HL-60/S4 treated with phorbol 12-myristate 13-acetate at 8.2 ng/mL for 4 days and 3 days (cell line): ENCODE measurements around the gene DACT1.

Experiments
- in situ Hi-C: fragments of 300-500 bp; cut with MboI; formaldehyde crosslinking; loops from 2 replicates; pipeline ENCODE4 v1.15.0; 2022; ENCODE audit warnings: low sequenced_read_pairs

The DACT1 gene

DNA sequence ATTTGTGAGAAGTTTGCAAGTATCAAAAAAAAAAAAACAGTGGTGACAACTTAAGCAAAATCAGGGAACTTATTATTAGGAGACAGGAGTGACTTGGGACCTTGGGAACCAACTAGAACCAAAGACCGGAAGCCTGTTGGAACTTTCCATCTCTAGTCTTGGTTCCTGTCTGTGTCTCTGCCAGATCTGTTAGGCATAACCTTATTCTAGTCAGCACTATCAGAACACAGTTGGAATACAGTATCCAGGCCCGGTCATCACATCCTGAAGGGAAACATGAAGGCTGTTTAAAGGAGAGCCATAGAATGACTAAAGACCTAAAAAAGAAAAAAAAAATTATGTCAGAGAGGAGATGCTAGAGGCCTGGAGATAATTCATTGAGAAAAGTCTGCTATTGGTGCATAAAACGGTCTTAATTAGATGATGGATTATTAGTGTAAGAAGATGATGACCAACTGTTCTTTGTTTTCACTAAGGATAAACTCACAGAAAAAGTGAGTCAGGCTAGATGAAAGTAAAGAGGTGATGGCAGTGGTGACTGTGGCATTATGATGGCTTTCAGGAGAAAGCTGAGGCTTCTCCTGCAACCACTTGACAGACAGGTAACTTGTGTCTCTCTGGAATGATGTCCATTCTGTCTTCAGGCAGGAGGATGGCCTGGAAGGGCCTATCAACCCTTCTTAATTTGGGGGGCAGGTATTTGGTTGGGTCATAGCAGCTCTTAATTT is 28.2 kb downstream of the DACT1 start:
- in situ Hi-C loops, result no loop called here

GRCh38 chr14:58666737-58667136 is 29.0 kb downstream of the DACT1 start:
- in situ Hi-C loops, result no loop called here

GRCh38 chr14:58667900-58668299 is 30.1 kb downstream of the DACT1 start:
- in situ Hi-C loops, result no loop called here

DNA sequence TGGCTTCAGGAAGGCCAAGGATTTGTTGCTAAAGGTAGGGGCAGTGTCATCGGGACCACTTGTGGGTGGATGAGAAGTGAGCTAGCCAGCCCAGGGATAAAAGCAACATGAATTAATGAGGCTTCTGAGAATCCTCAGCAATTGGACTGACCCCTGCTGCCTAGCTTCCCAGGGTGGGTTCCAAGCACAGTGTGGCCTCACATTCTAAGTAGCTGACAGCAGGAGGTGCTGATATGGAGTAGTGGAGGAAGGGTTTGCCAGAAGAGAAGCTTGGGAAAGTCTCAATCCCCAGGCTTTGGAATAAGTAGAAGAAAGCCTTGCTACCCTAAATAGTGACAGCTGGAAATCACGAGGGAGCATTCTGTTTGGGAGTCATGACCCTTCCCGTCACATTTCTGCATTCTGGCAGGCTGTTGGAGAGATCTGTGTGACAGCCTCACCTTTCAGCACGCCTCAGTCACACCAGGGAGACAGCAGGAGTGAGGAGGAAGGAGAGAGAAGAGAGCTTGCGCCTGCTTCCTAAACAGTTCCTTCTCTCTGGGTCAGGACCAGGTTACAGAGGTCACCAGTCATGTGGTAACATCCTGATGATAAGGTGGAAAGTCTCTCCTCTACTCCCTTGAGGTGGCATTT is 31.2 kb downstream of the DACT1 start:
- in situ Hi-C loops, result no loop called here

DNA sequence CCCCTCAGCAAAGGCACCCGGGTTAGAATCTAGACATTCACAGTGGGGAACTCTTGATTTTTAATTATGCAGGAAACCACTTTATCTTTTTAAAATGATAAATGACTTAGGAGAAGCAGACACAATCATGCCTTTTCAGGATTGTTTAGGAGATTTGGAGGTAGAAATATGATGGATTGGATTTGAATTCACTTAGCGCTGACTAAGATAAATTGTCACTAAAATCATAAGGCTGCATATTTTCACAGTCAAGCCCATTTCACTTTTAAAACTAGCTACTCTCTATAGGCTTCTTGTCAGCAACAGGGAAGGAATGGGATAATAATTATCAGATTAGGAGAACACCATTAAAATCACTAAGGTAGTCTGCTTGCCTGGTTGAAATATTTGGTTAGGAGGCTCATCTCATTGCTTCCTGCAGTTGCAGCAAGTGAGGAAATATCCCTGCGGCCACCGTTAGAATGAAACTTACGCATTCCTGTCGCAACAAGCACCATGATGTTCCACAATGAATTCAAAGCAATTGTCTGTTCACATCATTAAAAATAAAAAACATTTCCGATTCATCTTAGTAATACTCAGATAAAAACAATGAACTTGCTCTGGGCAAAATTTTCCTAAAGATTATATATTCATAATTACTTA is 31.9 kb downstream of the DACT1 start:
- in situ Hi-C loops, result no loop called here

DNA sequence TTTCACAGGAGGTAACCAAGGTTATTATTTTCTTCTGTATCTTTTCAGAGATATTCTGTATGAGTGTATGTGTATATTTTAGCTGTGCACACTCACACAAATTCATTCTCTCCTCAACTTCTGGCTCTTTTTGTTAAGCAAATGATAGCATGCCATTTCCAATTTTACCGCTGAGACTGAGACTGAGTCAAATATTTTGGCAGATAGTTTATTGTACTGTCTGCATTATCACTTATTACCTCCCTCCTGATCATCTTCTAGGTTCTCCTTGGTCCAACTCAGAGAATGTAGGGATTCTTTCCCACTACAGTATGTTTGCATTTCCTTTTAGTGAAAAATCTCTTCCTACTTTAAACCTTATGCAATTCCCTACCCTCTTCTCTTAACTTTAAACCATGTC is 33.3 kb downstream of the DACT1 start:
- in situ Hi-C loops, result no loop called here

DNA sequence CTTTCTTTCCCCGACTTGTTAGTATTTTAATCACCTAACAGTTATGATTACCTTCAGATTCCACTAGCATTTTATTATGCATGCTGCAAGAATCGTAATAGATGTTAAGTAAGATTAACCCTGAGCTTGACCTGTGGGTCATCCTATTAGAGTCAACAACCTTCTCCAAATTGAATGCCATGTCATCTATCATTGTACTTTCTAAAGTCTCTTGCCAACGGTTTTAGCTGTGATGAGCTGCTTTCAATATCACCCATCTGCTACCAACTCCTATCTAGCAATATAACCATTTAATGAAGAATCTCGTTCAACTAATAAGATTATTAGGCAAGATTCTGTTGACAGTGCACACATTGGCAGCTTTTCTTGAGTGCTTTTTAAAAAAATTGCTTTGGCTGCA is 33.7 kb downstream of the DACT1 start:
- in situ Hi-C loops, result no loop called here

DNA sequence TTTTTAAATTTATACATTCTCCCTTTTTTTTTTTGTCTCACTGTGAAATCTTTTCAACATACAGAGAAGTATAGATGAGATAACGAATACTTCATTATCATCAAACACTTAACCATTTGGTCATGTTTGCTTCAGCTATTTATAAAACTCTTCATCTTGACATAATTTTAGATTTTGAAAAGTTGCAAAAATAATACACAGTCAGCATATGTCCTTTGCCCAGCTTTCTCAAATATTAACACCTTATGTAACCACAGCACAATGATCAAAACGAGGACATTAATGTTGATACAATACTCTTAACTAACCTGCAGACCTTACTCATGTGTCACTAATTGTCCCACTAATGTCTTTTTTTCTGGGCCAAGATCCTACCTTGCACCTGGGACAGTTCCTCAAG is 36.0 kb downstream of the DACT1 start:
- in situ Hi-C loops, result no loop called here

GRCh38 chr14:58677001-58677400 is 39.2 kb downstream of the DACT1 start:
- in situ Hi-C loops, result no loop called here

- in situ Hi-C loops, result no loop called here
Observed at GRCh38 chr14:58677517-58677916, 39.8 kb downstream of the DACT1 start.

DNA sequence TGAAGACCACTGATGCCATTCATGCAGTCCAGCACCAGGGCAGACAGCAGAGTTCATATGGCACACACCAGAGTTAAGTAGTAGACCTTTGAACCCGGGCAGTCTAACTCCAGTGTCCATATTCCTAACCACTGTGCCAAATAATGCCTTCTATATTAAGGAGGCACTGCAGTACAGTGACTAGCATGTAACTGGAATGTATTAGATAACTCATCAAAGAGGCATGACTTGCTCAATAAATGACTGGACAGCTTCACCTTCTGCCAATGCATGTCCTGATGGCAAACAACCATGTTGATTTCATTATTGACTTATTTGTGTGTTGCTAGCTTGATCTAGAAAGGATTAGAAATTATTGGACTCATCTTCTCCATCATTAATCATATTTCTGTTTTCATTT is 40.2 kb downstream of the DACT1 start:
- in situ Hi-C loops, result no loop called here

GRCh38 chr14:58680698-58681097 is 42.9 kb downstream of the DACT1 start:
- in situ Hi-C loops, result no loop called here

DNA sequence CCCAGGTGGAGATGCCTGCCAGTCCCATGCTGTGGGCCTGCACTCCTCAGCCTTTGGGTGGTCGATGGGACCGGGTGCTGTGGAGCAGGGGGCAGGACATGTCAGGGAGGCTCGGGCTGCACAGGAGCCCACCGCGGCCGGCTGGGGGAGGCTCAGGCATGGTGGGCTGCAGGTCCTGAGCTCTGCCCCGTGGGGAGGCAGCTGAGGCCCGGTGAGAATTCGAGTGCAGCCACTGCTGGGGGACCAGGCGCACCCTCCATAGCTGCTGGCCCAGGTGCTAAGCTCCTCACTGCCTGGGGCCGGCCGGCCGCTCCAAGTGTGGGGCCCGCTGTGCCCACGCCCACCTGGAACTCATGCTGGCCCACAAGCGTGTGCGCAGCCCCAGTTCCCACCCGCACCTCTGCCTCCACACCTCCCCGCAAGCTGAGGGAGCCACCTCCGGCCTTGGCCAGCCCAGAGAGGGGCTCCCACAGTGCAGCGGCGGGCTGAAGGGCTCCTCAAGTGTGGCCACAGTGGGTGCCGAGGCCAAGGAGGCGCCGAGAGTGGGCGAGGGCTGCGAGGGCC is 49.6 kb downstream of the DACT1 start:
- in situ Hi-C loops, result no loop called here

DNA sequence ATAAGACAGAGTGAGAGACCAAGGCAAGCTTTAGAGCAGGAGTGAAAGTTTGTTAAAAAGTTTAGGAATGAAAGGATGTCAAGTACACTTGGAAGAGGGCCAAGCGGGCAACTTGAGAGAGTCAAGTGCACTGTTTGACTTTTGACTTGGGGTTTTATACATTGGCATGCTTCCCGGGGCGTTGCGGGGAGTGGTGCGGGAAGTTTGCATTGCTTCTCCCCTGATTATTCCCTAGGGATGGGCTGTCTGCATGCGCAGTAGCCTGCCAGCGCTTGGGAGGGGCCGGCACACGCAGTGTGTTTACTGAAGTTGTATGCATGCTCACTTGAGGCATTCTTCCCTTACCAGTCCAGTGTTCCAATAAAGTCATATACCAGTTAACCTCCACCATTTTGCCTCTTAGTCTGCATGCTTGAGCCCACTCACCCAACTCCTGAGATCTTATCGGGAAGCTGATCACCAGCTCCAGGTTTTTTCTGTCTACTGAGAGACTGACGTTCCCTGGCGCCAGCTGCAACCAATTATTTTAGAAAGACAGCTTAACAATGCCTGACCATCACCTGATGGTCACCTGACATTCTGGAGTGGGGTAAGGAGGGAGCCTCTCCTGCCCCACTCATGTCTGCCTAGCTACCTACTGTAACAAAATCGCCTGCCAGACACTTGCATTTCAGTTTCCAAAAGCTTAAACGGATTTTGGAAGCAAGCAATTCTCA is 53.2 kb downstream of the DACT1 start:
- in situ Hi-C loops, result no loop called here

GRCh38 chr14:58693048-58693447 is 55.3 kb downstream of the DACT1 start:
- in situ Hi-C loops, result no loop called here

DNA sequence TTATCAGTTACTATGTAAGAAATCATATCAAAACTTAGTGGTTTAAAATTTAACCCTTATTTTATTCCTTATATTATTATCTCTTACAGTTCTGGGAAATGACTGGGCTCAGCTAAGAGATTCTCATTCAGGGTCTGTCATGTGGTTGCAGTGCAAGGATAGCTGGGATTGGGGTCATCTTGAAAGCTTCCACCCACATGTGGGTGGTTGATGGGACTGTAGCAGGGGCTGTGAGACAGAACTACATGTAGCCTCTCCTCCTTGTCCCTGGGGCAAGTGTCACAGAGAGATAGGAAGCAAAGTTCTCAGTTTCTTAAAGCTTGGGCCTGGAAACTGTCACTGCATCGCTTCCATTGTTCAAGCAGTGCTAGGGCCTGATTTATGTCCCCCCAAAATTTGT is 57.8 kb downstream of the DACT1 start:
- in situ Hi-C loops, result no loop called here

DNA sequence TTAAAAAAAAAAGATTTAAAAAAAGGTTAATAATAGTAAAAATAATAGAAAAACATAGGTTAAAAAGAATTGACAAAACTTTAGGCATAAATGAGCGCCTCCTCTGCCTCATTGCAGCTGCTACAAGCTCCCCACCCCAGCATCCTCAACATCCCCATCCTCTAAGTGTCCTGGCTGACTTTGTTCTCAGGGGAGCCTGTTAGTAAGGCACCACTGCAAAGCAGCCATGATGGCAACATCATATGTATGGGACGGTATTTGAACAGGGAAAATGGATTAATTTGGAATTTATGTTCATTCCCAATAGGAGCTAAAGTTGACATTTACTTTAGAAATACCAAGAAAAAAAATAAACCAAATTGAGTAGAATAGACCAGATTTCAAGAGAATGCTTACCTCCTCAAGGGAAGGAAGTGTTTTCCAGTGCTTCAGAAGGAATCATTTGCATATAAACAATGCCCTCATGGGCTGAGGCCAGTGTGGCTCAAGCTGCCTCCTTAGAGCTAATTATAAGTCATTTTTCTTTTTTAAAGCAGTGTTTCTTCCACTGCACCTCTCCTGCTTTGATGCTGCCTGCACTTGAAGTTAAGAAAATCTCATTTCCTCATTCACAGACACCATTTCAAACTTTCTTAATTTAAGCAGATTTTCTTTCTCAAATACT is 59.6 kb downstream of the DACT1 start:
- in situ Hi-C loops, result no loop called here
